Activated T-helper 1 cell treated with anti-CD3 and anti-CD28 coated beads, Interleukin-2, amount 50 U/mL, for 16 hours (primary cell): ENCODE measurements around the gene ARHGAP6.

Experiments
- DNase-seq, 2 donors: peaks; one replicate each; pipeline ENCODE4 v3.0.0-alpha.2; 2020; ENCODE audit warnings: low read depth in 1 of 2, low spot score in 1 of 2

The ARHGAP6 gene

GRCh38 chrX:11427453-11428071 lies 238.2 kb downstream of the ARHGAP6 start:
- no peak for DNase-seq

- DNase-seq, result no peak
These were observed 238.8 kb downstream of the ARHGAP6 start for GRCh38 chrX:11426712-11427452.

GRCh38 chrX:11424903-11425674 lies 240.6 kb downstream of the ARHGAP6 start:
- no peak for DNase-seq

- DNase-seq, result no peak
These were observed 241.8 kb downstream of the ARHGAP6 start for GRCh38 chrX:11423949-11424348.

GRCh38 chrX:11423362-11423818 lies 242.3 kb downstream of the ARHGAP6 start:
- DNase-seq, result no peak

- no peak for DNase-seq
These were observed 243.2 kb downstream of the ARHGAP6 start for GRCh38 chrX:11422525-11422857.

DNA sequence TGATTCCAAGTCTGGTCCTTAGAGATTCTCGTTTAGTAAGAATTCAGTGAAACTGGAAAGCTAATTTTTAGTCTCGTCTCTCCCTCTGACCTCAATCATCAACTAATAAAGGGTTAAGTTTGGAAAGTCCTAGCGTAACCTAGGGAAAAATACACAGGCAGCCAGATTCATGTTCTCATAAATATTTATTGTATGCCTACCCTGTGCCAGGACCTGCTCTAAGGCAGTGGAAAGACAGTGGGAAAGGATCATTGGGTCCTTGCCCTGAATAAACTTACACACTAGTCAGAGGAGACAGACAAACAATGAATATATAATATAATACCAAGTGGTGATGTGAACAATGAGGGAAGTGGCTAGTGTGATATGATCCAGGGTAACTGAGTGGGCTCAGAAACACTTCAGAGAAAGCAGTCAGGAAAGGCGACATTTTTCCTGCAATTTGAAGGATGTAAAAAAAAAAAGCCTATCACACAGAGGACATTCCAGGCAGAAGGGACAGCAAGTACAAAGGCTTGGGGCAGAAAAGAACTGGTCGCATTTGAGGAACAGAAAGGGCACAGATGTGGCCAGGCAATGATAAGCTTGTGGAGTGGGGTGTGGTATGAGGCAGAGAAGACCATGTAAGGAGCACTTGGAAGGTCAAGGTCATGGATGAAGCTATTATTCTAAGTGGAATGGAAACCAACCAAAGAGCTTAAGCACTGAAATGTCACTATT lies 243.8 kb downstream of the ARHGAP6 start:
- DNase-seq, result no peak

GRCh38 chrX:11420851-11421250 lies 244.9 kb downstream of the ARHGAP6 start:
- no peak for DNase-seq

- DNase-seq, result no peak
These were observed 246.6 kb downstream of the ARHGAP6 start for GRCh38 chrX:11419102-11419501.

DNA sequence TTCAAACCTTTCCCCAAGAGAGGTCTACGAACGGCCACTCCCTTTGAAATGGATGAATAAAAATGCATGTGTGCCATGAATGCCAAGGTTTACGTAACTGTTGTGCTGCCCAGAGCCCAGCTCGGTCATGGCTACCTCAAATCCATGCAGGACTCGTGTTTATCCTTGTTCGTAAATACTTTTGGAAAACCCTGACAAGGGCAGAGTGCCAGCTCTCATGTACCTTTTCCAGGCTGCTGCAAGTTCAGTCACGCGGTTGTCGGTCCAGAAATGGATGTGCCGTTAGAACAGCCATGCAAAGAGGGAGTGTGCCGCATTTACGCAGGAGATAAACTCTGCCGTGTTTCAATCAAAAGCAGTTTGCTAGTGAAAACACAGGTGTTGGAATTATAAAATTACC lies 249.1 kb downstream of the ARHGAP6 start:
- no peak for DNase-seq

DNA sequence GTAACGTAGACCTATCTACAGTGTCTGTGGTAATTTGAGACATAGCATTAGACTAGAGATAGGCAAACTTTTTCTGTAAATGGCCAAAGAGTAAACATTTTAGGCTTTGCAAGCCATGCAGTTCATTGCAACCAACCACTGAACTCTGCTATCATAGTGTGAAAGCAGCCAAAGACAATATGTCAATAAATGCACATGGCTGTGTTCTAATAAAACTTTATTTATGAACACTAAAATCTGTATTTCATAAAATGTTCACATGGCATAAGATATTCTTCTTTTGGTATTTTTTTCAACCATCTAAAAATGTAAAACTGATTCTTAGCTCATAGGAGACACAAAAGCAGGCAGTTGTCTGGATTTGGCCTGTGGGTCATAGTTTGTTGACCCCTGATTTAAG lies 251.6 kb downstream of the ARHGAP6 start:
- DNase-seq, result no peak

DNA sequence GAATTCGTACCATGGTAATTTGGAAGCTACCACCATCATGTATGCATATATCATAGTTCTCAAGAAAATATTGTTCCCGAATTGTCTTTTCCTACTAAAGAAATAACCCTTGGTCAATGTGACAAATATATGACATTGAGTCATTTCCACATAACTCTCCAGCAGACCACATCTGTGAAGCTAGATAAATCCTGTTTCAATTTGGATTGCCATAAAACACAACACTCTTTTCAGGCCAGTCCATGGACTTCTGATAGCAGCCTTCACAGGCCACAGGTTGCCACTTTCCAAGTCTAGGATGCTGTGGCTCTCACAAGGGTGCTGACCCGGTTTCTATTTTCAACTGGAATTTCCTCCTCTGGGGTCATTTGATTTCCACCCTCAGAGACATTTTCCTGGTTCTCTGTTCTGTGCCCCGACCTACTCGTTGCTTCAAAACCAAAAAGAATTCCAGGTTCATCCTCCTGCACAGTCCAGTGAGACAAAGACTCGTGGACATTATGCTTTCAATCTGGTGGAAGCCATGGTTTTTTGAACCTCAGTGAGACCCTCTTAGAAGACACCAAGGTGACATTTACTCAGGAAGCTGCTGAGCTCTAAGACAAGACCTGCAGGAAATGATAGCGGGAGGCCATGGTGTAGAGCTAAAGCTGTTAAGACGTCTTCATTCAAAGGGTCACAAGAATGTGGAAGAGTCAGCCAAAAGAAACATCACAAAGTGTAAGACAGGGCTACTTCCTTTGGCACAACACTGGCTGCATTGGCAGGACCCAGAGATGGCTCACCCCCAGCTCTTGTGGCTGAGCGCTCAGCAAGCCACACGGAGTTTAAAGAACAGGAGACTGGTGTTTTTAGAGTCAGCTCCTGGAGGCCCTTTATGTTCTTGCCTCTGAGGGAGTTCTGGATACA lies 252.8 kb downstream of the ARHGAP6 start:
- no peak for DNase-seq

DNA sequence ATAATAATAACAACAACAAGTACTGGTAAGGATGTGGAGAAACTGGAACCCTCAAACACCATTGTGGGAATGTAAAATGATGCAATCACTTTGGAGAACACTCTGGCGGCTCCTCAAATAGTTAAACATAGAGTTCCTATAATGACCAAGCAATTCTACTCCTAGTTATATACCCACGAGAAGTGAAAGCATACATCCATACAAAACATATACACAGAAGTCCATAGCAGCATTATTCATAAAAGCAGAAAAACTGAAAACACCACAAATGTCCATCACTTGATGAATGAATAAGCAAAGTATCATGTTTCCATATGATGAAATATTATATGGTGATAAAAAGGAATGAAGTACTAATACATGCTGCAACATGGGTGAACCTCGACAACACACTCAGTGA lies 255.8 kb downstream of the ARHGAP6 start:
- no peak for DNase-seq

GRCh38 chrX:11408783-11409182 lies 256.9 kb downstream of the ARHGAP6 start:
- no peak for DNase-seq

- no peak for DNase-seq
These were observed 257.7 kb downstream of the ARHGAP6 start for GRCh38 chrX:11408109-11408405.

DNA sequence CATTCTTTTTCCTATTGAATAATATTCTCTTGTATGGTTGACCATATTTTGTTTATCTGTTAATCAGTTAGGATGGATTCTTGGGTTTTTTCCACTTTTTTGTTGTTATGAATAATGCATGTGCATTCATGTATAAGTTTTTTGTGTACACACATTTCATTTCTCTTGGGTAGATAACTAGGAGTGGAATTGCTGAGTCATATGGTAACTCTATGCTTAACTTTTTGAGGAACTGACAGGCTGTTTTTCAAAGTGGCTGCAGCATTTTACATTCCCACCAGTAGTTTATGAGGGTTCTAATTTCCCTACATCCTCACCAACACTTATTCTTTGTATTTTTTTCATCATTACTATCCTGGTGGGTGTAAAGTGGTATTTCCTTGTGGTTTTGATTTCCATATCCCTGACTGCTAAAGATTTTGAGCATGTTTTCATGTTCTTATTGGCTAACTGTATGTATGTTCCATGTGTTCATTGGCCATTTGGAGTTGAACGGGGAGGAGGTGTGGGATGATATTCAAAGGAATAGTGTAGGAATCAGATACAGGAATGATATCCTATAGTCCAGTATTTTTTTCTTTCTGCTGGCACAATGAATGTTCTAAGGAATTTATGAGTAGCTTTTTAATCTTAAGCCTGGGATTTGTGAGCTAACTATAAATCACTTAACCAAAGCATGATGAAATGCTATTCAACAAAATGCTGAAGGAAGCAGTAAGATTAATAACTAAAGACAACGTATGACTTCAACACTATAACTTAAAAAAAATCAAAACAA lies 258.2 kb downstream of the ARHGAP6 start:
- DNase-seq, result no peak

DNA sequence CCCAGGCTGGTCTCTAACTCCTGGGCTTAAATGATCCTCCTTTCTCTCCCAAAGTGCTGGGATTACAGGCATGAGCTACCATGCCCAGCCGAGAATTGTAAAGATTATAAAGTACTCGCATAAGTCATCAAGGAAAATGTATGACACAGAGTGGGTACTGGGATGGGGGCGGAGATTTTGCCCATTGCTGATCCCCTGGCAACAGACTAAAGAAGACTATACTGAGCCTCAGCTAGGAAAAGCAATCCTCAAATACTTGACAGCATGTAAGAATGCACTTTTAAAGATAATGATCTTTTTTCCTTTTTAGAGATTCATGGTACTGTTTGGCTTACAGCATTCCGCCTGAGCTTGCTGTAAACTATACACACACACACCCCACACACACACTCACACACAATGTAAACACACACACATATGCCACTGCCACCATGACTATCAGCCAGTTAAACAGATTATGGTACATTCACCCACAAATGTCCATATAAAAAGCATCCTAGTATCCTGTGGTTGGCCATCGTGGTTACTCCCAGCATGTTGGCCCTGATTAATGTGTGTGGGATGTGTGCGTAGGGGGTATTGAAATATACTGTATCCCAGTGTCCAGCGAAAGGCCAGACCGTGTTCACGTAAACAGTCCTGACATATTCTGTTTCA lies 259.5 kb downstream of the ARHGAP6 start:
- DNase-seq, result no peak

GRCh38 chrX:11403631-11404030 lies 262.1 kb downstream of the ARHGAP6 start:
- DNase-seq, result no peak

- no peak for DNase-seq
These were observed 263.8 kb downstream of the ARHGAP6 start for GRCh38 chrX:11401966-11402365.
